GM19397 (cell line): ENCODE measurements around the gene SINHCAF.
A peak's percentile ranks its signal among the peaks of the same experiment; 100 is the strongest.

ENCODE experiments used
- ATAC-seq: cut with Tn5 transposase; IDR thresholded peaks from one replicate; pipeline ENCODE4 v1.9.1; 2021; ENCODE audit warnings: mild to moderate bottlenecking, moderate library complexity; ENCODE audit not compliant: unreplicated experiment

Gene SINHCAF

DNA sequence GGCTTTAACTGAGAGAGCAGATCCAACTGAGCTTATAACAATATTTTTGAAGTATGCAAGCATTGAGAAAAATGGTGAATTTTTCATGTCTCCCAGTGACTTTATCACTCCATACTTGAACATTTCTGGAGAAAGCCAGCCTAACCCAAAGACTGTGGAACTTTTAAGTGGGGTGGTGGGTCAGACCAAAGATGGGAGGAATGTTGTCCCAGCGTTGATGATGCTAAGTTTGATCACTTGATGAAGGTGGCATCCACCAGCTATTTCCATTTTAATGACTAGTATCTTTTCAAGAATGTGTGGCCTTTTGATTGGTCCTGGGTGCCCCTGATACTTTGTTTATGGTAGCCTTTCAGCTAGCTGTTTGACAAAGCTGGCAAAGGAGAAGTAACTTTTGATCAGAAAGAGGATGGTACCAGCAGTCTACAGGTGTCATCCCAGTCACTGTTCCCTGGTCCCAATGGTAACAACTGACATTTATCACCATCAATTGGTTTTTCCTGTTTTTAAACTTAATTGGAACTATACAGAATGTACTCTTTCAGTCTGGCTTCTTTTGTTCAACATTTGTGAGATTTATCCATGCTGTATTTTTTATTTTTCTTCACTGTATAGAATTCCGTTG, 14.2 kb downstream of the SINHCAF start:
- ATAC-seq, result no peak

- ATAC-seq, result no peak
These were observed 15.5 kb downstream of the SINHCAF start for GRCh38 chr12:31310488-31310887.

- ATAC-seq, result no peak
These were observed 16.7 kb downstream of the SINHCAF start for GRCh38 chr12:31309279-31309678.

GRCh38 chr12:31308116-31308515, 17.8 kb downstream of the SINHCAF start:
- ATAC-seq, result no peak

DNA sequence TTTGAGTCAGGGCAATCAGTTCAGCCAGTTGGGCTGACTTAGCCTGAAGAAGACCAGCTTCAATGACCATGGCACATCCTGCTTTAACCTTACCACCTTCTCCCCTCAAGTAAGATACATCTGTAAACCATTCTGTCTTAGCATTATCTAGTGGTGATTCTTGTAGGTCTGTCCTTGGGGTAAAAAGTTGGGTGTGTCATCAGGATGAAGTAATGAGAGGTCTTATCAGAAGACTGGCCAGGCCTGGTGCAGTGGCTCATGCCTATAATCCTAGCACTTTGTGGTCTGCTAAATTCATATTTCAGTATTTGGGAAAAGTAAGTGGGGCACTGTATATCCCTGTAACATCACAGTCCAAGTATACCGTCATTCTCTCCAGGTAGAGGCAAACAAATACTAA, 19.1 kb downstream of the SINHCAF start:
- no peak for ATAC-seq

- no peak for ATAC-seq
These were observed 22.5 kb downstream of the SINHCAF start for GRCh38 chr12:31303466-31303865.

GRCh38 chr12:31301311-31301710, 24.6 kb downstream of the SINHCAF start:
- no peak for ATAC-seq

DNA sequence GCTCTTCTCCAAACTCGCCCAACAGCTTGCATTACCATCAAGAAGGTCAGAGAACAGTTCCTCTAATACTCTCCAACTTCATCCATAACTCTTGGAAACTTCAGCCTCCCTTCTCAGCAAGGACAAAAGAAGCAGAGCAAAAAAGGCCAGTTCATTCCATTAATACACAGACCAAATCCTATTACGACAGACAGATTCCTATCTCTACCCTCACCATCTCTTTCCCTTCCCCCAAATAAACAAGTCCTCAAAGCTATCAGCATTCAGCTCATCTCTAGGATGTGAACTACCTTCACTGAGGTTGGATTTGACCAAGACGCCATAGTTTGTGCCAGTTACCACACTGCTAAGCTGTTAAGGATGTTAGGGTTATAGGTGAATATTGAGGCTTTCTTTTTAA, 25.2 kb downstream of the SINHCAF start:
- ATAC-seq, result no peak

GRCh38 chr12:31300341-31300740, 25.6 kb downstream of the SINHCAF start:
- no peak for ATAC-seq

- ATAC-seq, result peak; percentile 20
These were observed 27.0 kb downstream of the SINHCAF start for GRCh38 chr12:31298922-31299321.

DNA sequence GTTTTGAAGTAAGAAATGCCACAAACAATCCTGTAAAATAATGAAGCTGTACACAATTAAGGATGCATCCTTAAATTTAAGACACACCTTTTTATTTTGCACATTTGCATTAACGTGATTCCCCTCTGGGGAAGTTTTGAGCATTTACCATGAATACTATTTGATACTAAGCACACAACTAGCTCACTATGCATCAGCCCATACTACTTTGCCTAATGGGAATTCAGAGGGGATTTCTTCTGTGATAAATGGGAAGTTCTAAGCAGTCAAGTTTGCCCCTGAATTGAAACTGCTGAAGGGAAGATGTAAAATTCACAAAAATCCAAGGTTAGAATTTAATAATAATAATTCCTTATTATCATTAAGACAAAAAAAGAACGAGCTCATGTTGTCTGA, 27.4 kb downstream of the SINHCAF start:
- ATAC-seq, result peak; percentile 38

DNA sequence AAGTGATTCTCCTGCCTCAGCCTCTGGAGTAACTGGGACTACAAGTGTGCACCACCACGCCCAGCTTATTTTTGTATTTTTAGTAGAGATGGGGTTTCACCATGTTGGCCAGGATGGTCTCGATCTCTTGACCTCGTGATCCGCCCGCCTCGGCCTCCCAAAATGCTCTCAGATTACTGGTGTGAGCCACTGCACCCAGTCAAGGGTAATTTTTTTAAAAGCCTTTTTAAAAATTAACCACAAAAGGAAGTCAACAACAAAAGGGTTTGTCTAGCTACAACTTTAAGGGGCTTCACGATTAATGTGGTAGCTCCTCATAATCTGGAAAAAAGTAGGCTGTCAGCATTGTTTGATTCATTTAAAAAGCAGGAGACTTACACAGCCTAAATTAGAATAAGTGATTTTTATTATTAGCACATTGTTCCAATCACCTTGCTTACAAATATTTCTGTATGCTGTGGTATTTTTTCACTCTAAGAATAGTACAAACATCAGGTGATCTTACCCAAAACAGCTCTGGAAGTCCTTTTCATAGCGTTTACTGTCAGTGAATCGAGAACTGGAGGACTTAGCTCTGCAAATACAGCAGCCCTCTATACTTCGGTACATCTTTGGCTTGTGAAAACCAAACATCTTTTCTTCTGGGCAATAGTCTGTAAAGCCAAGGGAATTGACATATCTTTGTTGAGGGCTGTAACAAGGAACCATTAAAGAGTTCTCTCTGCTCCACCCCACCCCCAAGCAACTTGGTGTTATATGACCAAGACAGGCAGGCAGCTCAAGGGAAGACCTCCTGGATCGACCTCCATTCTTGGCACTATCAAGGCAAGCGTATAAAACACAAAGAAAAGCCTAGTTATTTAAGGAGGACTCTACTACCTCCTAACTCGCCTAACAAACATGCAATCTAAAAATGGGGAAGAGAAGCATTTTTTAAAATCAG, 28.1 kb downstream of the SINHCAF start:
- peak; percentile 48 for ATAC-seq

DNA sequence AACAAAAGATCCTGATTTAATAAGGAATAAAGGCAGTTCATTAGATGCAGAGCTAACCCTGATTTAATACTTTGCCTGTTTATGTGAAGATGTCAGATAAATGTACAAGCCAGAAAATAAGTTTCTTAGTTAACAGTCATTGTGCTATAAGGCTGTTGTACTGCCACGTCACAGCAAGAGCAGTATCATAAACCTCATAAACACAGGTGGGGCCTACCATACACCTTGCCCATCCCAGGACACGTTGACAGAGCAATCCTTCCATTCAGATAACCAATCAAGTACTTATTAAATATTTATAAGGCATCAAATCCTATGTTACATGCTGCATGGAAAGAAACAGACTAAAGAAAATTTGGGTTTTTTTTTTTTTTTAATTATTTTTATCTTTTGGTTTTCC, 36.5 kb downstream of the SINHCAF start:
- ATAC-seq, result no peak

DNA sequence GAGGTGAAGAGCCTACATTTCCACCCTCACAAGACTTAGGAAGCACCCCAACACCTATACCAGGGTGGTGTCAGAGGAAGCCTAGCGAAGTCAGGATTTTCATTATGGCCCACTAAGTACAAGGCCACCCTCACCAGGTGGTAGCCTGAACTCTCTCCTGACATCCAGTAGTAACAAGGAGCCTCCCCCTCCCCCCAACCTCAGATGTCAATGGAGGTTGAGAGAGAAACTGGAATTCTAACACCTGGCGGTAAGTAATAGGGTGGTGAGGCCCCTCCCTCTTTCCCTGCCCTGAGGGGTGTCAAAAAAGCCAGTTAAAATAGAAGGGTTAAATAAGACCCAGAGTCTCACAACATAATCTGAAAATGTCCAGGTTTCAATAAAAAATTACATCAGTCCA, 37.6 kb downstream of the SINHCAF start:
- ATAC-seq, result no peak

- ATAC-seq, result no peak
These were observed 45.8 kb downstream of the SINHCAF start for GRCh38 chr12:31280183-31280582.

DNA sequence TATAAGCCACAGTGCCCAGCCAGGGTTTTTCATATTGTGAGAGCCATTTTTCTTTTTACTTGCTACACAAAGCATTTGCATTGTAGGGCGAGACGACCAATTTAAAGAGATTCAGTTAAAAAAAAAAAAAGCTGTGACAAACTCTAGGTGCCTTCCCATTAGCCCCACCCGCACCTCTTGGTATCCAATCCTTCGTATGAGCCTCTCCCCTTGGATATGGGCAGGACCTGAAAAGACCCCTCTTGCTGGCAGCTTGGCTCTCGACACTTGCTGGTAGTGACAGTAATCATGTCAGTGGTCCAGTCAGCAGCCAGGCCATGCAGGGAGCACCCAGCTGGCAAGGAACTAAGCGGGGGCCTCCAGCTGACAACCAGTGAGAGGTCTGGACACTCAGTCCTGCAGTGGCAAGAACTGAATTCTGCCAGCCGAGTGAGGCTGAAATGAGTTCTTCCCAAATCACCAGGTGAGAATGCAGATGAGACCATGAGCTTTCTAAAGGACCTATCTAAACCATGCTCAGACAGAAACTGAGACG, 46.5 kb downstream of the SINHCAF start:
- no peak for ATAC-seq

GRCh38 chr12:31278832-31279231, 47.1 kb downstream of the SINHCAF start:
- ATAC-seq, result no peak

DNA sequence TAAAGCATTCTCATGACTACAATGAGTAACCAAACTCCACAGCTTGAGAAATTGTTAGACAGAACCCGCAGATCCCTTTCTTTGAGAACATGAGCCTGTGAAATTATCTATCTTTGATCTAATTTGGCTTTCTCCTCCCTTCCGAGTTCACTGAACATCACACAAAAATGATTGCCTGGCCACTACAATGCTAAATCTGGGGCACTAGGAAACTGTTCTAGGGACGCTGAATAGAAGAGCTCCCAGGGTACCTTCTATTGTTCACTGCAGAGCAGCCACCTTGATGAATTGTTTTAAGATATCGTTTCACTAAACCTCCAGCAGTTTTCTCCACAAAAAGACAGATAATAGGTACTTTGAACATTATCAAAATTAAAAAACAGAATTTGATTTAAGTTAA, 47.5 kb downstream of the SINHCAF start:
- no peak for ATAC-seq

DNA sequence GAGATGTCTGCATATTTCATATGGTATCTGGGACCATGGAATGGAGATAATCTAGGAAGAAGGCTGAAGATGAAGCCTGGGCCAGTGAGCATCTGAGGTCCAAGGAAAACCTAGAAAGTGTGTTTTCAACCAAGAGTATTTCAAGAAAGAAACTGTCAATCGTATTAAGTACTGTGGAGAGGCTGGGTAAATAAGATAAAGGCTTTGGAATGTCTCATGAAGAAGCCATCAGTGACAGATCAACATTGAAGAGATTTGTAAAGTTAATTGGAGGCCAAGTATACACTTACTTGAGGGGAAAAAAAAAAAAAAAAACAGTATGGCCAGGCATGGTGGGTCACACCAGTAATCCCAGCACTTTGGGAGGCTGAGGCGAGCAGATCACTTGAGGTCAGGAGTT, 48.9 kb downstream of the SINHCAF start:
- ATAC-seq, result no peak

DNA sequence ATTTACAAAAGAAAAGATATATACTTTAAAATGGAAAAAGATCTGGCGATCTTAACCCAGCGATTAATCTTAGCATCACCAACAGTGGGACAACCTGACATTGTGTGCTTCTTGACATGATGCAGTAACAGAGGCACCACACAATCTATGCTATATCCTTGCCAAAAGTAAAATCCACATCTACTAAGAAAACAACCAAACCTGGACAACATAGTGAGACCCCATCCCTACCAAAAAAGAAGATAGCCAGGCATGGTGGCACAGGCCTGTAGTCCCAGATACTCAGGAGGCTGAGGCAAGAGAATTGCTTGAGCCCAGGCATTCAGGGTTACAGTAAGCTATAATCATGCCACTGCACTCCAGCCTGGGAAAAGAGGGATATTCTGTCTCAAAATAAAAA, 50.5 kb downstream of the SINHCAF start:
- no peak for ATAC-seq

- no peak for ATAC-seq
These were observed 51.2 kb downstream of the SINHCAF start for GRCh38 chr12:31274520-31275300.
